MCF 10A (cell line): ENCODE measurements around the gene PRR33. TPM values are rescaled to one million over a fixed set of nuclear protein-coding genes. Genes with fewer than 3 reads are reported as not detected.

Experiments
- BruUV-seq: library from RNA; stranded (reverse); fragments of 400-500 nt; replicated peaks from 2 replicates; lab custom pipeline; 2021; lab: Mats Ljungman, UMichigan
- CTCF ChIA-PET: fragments of 300-600 bp; sonication (Branson Sonifier 250); formaldehyde crosslinking; extraction: SDS; loops from one replicate; lab custom pipeline; 2021; ENCODE audit warnings: antibody characterized with exemption, inconsistent platforms; lab: Yijun Ruan, JAX
- POLR2A ChIA-PET: fragments of 300-600, 350-650 bp; sonication (Branson Sonifier 250); formaldehyde crosslinking; extraction: SDS; loops from one replicate; lab custom pipeline; 2020; ENCODE audit warnings: antibody characterized with exemption, inconsistent platforms; lab: Yijun Ruan, JAX
- DNase-seq: peaks from one replicate; pipeline ENCODE4 v3.0.0-alpha.2; 2018; ENCODE audit not compliant: unreplicated experiment
- H3K27ac Mint-ChIP-seq: one replicate; pipeline ENCODE4 v1.8.0; 2022; ENCODE audit warnings: mild to moderate bottlenecking, low read depth, mixed read lengths; ENCODE audit not compliant: unreplicated experiment
- H3K27me3 Mint-ChIP-seq: one replicate; pipeline ENCODE4 v1.8.0; 2022; ENCODE audit warnings: mixed read lengths; ENCODE audit not compliant: insufficient read depth, unreplicated experiment
- H3K36me3 Mint-ChIP-seq: one replicate; pipeline ENCODE4 v1.8.0; 2022; ENCODE audit warnings: mild to moderate bottlenecking, moderate library complexity, mixed read lengths; ENCODE audit not compliant: insufficient read depth, unreplicated experiment
- H3K4me1 Mint-ChIP-seq: one replicate; pipeline ENCODE4 v1.8.0; 2022; ENCODE audit warnings: mixed read lengths; ENCODE audit not compliant: insufficient read depth, unreplicated experiment
- H3K4me3 Mint-ChIP-seq: one replicate; pipeline ENCODE4 v1.8.0; 2022; ENCODE audit warnings: mild to moderate bottlenecking, moderate library complexity, mixed read lengths; ENCODE audit not compliant: unreplicated experiment
- H3K9me3 Mint-ChIP-seq: one replicate; pipeline ENCODE4 v1.8.0; 2022; ENCODE audit warnings: mixed read lengths; ENCODE audit not compliant: unreplicated experiment
- CTCF ChIP-seq: fragments of 200-600 bp; IDR thresholded peaks from one replicate; pipeline ENCODE4 v1.8.0; 2022; ENCODE audit warnings: antibody characterized with exemption, mild to moderate bottlenecking; ENCODE audit not compliant: unreplicated experiment
- intact Hi-C: fragments of 100-400 bp; cut with micrococcal nuclease; formaldehyde crosslinking; loops from 2 replicates; pipeline ENCODE4 v1.14.1; 2022
- total RNA-seq: library from RNA; stranded (reverse); gene quantifications from 2 replicates; pipeline ENCODE4 v1.2.3, GENCODE V29; 2022

Gene PRR33
- total RNA-seq, 1 experiment from 2014 or later: not detected

GRCh38 chr11:1852271-1852876, 39.3 kb downstream of the PRR33 start:
- TF ChIP-seq CTCF: no peak
- peaks cover 15% of the 10 kb centered on the region for H3K4me1 Mint-ChIP-seq
- no peaks in the 10 kb centered on the region for H3K9me3 Mint-ChIP-seq
- no TSS peak for BruUV-seq
- H3K36me3 Mint-ChIP-seq: peaks cover 7% of the 10 kb centered on the region
- H3K4me3 Mint-ChIP-seq: no peak overlapping the region
- ChIA-PET CTCF (interaction anchor here (0.6 to 0.8 kb wide), 3 partner anchors 158 to 351 kb away, joined by 3 to 5 read pairs (median 3); no protein-coding TSS in a partner anchor), POLR2A (no interaction called here)
- no peaks in the 10 kb centered on the region for H3K27me3 Mint-ChIP-seq
- intact Hi-C loops: no loop called here
- no peak overlapping the region for H3K27ac Mint-ChIP-seq
- DNase-seq: no peak

GRCh38 chr11:1851468-1852180, 40.1 kb downstream of the PRR33 start:
- H3K4me1 Mint-ChIP-seq: peaks cover 15% of the 10 kb centered on the region
- intact Hi-C loops: no loop called here
- ChIA-PET CTCF (interaction anchor here (0.8 kb wide), 1 partner anchor 199 kb away, joined by 3 read pairs; no protein-coding TSS in a partner anchor), POLR2A (no interaction called here)
- TF ChIP-seq CTCF: no peak
- peaks cover 7% of the 10 kb centered on the region for H3K36me3 Mint-ChIP-seq
- H3K9me3 Mint-ChIP-seq: no peaks in the 10 kb centered on the region
- no peak overlapping the region for H3K27ac Mint-ChIP-seq
- no peak for DNase-seq
- BruUV-seq: no TSS peak
- H3K4me3 Mint-ChIP-seq: no peak overlapping the region
- H3K27me3 Mint-ChIP-seq: no peaks in the 10 kb centered on the region

DNA sequence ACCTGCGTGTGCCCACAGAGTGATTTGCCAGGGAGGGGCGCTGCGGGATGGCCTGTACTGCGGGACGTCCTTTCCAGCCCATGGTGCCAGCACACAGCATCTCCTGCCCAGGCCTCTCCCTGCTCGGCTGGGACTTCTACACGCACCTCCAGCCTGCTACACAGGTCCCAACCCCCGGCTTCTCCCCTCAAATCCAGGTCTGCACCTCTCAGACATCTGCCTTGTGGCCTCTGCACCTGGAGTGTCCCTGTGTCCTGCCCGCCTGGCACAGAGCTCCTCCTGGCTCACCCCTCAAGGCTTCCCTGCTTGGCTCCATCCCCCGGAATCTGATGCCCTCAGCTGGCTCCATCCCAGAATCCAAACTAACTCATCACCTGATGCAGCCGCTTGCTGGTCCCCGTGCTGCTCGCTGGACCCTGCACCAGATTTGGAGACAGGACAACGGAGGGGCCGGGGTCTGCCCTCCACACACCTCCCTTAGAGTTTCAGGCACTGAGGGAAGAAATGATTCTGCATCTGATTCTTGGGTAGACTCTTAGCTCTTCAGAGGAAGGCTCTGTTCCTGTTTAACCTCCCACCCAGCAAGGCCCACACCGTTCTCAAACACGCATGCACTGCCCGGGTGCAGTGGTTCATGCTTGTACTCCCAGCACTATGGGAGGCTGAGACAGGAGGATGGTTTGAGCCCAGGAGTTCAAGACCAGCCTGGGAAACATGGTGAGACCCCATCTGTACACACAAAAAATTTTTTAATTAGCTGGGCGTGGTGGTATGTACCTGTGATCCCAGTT, 42.9 kb downstream of the PRR33 start:
- Mint-ChIP-seq H3K27ac (no peak overlapping the region), H3K36me3 (peaks cover 10% of the 10 kb centered on the region), H3K4me3 (no peak overlapping the region), H3K27me3 (no peaks in the 10 kb centered on the region), H3K9me3 (no peaks in the 10 kb centered on the region), H3K4me1 (peaks cover 29% of the 10 kb centered on the region)
- POLR2A ChIA-PET: interaction anchor here (0.9 to 1.0 kb wide), 2 partner anchors 9 to 14 kb away, joined by 3 to 6 read pairs; partner anchors contain the start of gene SYT8
- CTCF ChIA-PET: interaction anchor here (1.1 to 2.7 kb wide), 3 partner anchors 16 to 155 kb away, joined by 3 to 11 read pairs (median 5); no protein-coding TSS in a partner anchor
- no TSS peak for BruUV-seq
- DNase-seq: no peak
- TF ChIP-seq CTCF: no peak
- intact Hi-C loops: no loop called here
